ENCODE results near the gene ZNF592. TPM values are rescaled to one million over a fixed set of nuclear protein-coding genes. Genes with fewer than 3 reads are reported as not detected.
"Not testable (repeated sequence)": the region's sequence is repeated elsewhere in the genome, so short reads cannot be mapped to it uniquely, and the experiment has no call there.

The ZNF592 gene
- total RNA-seq, 1 donor from 2014 or later = 4.8 TPM

DNA sequence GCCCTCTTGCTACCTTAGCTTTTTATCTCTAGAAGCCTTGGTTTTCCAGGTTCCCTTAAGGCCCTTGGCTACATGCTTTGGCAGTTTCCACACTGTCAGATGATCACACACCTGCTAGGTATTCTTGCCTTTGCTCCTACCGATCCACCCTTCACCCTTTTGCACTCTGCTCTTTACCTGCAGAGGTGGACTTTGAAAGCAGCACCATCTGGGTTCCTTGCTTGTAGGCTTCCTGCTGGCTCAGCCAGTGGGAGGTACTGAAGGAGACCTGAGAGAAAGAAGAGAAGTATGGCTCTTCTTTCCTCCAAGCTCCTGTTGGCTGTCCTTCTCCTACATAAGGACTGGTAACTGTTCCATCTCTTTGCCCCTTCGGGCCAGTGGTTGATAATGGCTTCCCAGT is 7.3 kb upstream of the ZNF592 start:
- DNase-seq (ENCODE audit: low read depth in 2 of 2) = no peak

DNA sequence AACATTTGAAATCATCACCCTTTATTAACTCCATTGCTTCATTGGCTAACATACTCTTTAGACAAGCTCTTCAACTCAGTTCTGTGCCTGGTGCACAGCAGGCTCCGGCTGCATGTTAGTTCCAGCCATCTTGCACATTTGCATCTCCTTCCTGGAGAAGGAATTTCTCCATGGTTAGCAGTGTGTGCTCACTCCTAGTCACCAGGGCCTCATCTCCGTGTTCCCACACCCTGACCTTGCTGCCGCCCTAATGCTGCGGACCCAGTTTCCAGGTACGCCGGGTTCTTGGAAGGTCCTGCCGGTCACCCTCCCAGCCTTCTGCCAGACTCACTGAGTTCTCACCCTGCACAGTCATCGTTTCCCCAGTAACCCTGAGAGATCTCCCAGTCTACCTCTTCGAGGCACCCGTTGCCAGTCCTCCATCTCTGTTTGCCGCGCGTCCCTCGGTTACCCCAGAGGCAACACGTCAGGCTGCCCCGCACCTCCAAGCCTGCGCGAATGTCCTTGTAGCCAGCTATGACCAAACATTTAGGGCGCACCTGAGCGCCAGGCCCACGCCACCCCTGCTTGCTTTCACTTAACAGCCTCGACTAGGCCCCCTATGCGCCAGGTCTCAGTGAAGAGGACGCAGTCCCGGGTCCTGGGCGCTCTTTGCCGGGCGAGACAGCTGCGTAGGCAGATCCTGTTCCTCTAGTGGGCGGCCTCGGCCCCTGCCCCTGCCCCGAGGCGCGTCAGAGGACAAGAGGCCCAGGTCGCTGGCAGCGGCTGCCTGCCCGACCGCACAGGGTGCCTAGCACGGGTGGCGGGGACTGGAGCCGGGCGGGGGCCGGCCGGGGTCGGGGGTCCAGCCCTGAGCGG is 747 bp upstream of the ZNF592 start:
- DNase-seq (ENCODE audit: low read depth in 2 of 2) = peak; percentile 74 to 79

DNA sequence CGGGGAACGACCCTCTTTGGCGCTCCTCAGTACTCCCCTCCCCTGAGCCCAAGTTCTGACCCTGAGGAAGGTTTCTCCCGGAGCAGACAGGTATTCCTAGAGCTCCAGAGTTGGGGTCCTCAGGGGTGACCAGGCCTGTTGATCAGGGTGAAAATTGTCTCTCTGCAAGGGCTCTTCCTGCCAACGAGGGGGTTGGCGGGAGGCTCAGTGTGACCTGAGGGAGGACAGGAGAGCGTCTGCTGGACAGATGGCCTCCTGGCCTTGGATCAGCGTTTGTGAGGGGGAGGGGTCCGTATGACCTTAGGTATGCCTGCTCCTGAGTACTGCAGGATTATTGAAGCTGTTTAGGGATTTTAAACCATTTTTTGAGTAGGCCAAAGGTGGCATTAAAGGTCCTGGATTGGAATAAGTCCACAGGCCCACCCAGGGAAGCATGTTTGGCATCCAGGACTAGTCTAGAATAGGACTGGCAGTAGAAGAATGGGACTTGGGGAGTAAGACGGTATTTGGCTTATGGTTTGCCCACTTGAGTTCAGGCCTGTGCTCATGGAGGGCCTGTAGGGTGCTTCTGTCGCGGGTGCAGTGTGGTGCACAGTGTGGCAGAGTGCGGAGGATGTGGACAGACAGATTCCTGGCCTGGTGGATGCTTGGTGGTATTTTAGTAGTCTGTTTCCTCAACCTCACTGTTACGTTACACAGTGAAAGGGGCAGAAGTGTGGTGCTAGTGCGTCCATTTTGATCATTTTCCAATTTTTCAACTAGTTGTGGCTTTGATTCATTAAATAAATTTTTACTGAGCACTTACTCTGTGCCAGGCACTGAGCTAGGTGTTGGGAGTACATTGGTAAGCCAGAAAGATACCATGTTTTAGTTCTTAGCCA is 959 bp downstream of the ZNF592 start:
- peak; percentile 48 to 53 for DNase-seq (ENCODE audit: low read depth in 2 of 2)

DNA sequence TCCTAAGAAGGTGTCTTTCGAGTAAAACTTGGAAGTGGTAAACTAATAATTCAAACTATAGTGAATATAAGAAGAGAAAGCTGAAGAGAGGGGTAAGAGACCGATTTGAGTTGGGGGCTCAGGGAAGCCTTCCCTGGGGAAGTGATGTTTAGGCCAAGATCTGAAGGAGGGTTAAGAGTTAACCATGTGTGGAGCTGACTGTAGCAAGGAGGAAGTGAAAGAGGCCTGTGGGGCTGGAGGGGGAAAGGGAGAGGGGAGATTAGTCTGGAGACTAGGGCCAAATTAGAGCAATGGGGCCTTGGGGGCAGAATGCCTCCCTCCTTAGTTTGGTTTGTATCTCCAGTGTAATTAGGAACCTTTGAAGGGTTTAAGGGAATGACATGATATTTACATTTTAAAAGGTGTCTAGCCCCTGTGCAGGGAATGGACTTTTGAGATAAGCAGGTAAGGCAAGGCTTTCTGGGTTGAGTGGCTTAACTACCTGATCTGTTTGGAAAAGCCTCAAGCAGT is 2.2 kb downstream of the ZNF592 start:
- DNase-seq (ENCODE audit: low read depth in 2 of 2) = peak in 1 of 2 donors; percentile 12

DNA sequence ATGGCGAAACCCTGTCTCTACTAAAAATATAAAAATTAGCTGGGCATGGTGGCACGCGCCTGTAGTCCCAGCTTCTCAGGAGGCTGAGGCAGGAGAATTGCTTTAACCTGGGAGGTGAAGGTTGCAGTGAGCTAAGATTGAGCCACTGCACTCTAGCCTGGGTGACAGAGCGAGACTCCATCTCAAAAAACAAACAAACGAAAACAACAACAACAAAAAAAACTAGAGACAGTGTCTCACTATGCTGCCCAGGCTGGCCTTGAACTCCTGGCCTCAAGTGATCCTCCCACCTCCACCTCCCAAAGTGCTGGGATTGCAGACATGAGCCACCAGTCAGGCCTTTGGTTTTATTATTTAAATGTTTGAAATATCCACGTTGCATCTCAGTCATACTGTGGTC is 3.3 kb downstream of the ZNF592 start:
- DNase-seq (ENCODE audit: low read depth in 2 of 2) = not testable (repeated sequence)

DNA sequence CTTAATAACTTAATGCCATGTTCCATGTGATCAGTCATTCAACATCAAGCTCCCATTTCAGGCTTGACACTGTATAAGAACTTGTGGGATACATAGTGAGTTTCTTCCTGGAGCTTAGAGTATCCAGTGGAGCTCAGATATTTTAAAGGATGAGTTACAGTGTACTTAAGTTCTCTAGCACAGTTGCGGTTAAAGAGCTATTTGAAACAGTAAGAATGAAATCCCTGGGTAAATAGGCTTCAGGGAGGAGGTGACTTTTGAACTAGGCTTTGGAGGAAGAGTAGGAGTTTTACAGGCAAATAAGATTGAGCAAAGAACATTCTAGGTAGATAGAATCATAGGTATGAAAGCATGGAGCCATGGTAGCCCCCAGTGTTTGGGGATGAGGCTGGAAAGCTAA is 3.8 kb downstream of the ZNF592 start:
- no peak for DNase-seq (ENCODE audit: low read depth in 2 of 2)

DNA sequence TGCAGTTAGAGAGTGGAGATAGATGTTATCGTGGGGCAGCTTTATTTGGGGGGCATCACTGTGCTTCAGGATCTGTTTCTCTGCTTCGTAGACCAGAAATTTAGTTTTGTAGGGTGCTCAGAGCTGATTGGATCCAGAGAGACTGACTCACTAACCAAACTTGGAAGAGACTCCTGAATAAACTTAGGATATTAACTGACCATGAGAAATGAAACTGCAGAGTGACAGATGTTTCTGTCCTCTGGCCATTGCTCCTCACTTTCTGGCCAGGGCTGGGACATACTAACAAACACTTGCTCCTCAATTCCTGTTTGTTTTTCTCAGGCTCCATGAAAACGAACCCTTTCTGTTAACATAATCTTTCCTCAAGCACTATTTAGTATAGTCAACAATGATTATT is 4.3 kb downstream of the ZNF592 start:
- peak; percentile 14 to 24 for DNase-seq (ENCODE audit: low read depth in 2 of 2)

DNA sequence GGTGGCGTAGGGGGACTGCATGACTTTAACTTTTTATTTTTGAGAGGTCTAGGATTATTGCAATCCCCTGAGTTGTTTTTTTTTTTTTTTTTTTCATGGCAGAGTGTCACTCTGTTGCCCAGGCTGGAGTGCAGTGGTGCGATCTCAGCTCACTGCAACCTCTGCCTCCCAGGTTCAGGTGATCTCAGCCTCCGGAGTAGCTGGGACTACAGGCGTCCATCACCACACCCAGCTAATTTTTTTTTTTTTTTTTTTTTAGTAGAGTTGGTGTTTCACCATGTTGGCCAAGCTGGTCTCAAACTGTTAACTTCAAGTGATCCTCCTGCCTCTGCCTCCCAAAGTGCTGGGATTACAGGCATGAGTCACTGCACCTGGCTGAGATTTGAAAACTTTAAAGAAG is 6.5 kb downstream of the ZNF592 start:
- not testable (repeated sequence) for DNase-seq (ENCODE audit: low read depth in 2 of 2)

DNA sequence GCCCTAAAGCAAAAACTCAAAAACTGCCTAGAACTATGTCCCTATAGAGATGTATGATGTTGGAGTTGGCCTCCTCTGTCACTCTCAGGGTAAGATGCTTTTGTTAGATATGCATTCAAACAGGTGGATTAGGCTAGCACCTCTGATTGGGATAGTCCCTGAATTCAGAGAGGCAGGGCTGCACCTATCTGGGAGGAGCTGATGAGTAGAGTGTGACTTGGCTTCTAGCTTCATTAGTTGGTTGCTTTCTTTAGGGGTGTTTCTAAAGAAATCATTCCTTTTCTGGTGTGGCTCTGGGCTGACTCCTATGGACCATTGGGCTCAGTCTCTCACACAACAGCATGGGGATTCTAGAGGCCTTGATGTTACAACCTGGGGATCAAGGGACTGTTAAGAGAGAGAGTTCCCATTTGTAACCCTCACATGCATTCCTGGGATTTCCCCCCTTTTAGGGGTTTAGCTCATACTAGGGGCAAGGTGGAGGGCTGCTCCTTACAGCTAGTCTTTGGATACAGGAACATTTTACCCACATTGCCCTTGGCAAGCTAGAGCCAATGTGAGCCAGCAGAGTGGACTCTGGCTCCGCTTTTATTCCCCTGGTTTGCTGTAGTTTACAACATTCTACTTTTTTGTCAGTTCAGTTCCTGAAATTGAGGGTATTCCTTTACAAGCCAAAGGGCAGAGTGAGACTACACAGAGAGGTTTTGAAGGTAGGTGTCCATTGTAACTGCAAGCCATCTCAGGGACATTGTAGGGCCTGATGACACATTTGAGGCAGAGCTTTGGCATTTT is 7.5 kb downstream of the ZNF592 start:
- no peak for DNase-seq (ENCODE audit: low read depth in 2 of 2)

DNA sequence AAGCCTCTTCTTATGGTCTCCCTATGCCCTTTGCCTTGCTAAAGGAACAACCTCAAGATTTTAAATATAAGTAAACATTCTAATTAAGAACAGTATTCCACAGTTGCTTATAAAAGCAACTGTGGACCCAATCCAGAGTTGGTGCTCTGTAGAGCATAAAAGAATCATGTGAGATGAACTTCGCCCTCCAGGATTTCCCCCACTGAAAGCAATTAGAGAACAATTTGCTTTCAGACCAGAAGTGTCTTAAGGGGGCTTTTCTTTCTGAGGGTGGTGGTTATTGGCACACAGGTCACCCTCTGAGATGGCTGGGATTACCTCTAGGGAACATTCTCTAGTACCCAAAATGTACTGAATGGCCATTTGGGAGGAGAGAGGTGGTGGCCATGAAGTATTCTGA is 10.6 kb downstream of the ZNF592 start:
- no peak for DNase-seq (ENCODE audit: low read depth in 2 of 2)

DNA sequence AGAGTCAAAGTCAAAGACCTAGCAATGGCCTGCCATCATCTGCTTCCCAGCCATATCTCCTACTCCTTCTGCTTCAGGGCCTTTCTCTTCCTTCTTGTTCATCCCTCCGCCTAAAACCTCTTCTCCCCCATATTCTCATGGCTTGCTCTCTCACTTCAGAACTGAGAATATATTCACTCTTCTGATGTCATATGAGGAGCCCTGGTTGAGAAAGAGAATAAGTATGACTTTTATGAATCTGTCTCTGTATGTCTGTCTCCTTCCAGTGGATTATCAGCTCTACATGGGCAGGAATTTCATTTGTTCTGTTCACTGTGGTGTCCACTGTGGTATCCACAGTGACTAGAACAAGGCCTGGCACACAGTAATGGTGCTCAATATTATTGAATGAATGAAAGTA is 11.8 kb downstream of the ZNF592 start:
- no peak for DNase-seq (ENCODE audit: low read depth in 2 of 2)

DNA sequence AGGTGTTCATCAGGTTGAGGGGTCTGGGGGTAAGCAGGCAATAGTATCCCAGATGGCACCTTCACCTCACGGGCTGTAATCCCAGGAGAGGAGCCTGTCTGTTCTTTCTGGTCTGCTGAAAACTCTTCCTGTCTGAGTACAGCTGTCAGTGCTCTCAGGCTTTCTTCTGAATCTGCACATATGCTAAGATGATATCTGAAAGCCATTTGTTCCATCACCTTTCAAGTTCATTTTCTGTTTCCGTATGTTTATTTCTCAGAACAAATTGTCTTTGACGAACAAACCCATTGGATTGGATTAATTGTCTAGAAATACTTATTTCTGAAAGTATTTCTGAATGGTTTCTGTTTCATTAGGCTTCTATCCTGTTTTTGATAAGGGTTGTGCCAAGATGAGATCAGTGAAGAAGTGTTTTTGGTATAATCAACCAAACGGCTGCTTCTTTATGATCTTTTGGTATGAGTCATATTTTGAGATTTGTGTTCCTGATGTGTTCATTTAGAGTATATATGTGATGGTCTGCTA is 13.3 kb downstream of the ZNF592 start:
- peak in 1 of 2 donors; percentile 43 for DNase-seq (ENCODE audit: low read depth in 2 of 2)

DNA sequence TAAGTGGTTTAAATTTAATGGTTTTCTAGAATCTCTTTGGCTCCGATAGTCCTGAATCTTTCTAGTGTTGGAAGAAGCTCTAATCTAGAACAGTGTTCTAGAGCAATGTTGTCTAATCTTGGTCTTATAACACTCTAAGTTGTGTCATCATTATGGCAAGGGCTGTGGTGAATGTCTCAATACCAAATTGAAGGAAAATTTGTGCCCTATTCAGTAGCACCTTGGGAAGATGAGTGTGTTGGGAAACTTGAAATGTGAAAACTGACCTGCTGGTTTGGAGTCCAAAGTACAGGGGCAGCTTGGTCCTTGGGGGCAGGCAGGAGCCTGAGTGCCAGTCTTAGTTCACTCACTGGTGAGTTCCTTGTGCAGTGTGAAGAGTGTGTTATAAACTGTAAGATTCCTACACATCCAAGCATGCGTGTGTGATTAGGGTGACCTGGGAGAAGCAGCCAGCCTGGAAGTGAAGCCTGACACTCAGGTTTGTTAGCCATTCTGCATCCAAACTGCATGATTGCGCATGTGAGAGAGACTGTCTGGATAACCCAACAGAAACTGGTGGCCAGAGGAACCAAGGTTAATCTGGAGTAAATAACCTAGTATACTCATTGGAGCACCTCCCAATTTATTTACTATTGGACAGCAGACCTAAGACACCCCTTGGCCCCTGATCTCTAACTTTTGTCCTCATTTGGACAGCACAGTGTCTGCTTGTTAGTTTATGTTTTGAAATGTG is 14.6 kb downstream of the ZNF592 start:
- no peak for DNase-seq (ENCODE audit: low read depth in 2 of 2)

DNA sequence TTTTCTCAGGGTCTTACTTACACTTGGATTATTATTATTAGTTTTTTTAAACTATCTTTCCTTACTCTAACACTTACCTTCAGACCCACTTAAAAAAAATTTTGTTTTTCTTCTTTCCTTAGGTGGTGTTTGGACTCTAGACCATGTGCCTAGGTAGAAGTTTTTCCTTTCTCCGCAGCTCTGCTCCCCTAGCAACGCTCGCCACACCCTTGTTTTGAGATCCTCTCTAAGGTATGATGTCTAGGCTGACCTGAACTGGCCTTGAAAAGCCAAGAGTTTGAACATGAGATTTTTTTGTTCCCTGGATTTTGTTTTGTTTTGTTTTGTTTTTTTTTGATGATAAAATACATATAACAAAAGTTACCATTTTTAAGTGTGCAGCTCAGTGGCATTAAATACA is 16.2 kb downstream of the ZNF592 start:
- DNase-seq (ENCODE audit: low read depth in 2 of 2) = peak in 1 of 2 donors; percentile 19

DNA sequence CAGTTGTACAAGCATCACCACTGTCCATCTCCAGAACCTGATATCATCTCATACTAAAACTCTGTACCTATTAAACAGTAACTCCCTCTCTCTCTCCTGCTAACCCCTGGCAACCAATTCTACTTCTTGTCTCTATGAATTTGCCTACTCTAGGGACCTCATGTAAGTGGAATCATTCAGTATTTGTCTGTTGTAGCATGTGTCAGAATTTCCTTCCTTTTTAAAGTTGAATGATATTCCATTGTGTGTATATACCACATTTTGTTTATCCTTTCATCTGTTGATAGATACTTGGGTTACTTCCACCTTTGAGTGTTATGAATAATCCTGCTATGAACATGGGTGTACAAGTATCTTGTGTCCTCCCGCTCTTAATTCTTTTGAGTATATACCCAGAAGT is 16.6 kb downstream of the ZNF592 start:
- peak; percentile 78 to 90 for DNase-seq (ENCODE audit: low read depth in 2 of 2)

DNA sequence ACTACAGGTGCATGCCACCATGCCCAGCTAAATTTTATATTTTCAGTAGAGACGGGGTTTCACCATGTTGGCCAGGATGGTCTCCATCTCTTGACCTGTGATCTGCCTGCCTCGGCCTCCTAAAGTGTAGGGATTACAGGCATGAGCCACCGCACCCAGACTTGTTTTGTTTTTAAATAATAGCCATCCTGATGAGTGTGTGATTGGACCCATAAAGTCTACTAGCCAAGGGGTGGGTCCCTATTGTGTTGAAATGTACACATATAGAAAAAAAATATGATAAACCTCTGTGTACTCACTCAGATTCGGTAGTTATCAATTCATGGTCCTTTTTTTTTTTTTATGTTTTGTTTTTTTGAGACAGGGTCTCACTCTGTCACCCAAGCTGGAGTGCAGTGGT is 17.3 kb downstream of the ZNF592 start:
- no peak for DNase-seq (ENCODE audit: low read depth in 2 of 2)

DNA sequence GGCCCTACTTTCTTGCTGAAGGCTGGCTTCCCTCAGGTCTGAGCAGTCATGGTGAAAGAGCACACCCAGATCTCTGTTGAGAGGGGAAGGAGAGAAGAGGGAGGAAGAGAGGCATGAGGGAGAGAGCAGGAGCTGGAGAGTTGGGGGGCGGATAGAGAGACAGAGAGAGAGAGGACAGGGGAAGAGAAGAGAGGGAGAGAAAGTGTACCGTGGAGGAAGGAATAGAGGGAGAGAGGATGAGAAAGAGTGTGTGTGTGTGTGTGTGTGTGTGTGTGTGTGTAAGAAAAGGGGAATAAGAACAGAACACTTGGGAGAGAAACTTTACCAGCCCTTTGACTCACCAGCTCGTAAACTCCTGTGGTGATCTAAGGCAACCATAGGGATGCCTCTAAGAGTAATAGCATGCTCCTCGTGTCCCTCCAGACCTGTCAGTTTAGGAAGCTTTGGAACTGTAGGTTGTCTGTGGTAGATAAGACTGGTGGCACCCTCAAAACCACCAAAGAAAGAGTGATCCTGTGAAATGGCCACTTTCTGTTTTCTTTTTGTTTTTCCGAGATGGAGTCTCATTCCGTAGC is 18.2 kb downstream of the ZNF592 start:
- no peak for DNase-seq (ENCODE audit: low read depth in 2 of 2)

DNA sequence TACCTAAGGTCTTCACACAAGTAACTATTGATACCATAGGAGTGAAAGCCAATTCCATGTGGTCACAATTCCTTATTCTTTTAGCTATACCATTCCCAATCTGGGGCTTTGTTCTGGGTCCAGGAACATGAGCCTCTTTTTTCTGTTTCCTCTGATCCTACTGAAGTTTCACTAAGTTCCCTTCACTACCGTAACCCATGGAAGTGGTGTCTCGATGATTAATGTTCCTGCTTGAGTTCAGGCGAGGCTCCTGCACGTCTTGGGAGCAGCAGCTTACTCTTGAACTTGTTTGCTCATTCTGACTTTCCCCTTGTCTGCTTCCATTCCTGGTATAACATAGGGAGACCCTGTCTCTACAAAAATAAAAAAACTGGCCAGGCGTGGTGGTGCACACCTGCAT is 23.6 kb downstream of the ZNF592 start:
- DNase-seq (ENCODE audit: low read depth in 2 of 2) = peak in 1 of 2 donors; percentile 82

DNA sequence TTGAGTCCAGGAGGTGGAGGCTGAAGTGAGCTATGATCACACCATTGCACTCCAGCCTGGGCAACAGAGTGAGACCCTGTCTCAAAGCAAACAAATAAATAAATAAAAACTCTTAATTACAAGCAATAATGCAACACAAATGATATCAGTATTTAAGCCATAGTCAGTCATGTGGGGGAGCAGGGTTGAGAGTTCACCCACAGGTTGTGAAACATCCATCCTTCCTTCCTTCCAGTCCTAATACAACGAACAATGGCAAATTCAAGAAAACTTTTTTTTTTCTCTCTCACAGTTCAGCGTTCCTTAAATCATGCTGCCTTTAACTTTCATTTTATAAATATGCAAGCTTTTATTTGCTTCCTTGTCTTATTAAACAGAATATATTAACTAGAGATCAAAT is 24.1 kb downstream of the ZNF592 start:
- peak; percentile 63 to 80 for DNase-seq (ENCODE audit: low read depth in 2 of 2)

DNA sequence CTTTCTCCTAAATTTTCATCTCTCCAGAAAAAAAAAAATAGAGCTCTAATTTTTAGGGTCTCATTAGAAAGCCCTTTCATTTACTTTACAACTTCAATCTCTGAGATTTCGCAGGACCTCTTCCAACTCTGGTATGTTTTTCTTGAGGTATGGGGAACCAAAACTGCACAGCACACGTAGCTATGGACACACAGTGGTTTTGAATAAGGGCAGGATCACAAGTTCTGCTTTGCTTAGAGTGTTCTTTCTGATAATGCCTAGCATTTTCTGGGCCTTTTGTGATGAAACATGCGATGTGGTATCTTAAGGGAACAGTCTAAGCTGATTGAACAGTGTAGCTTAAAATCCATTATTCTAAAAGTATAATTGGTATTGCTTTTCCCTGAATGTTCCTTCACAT is 25.3 kb downstream of the ZNF592 start:
- no peak for DNase-seq (ENCODE audit: low read depth in 2 of 2)
